Measurements from ENCODE around the gene KIF16B.

- TF ChIP-seq EZH2 (IDR thresholded peaks at IDR 0.05; ENCODE audit: borderline replicate concordance, low read depth, low read length, poor library complexity, severe bottlenecking): no peak
- TF ChIP-seq, protein P1, sequence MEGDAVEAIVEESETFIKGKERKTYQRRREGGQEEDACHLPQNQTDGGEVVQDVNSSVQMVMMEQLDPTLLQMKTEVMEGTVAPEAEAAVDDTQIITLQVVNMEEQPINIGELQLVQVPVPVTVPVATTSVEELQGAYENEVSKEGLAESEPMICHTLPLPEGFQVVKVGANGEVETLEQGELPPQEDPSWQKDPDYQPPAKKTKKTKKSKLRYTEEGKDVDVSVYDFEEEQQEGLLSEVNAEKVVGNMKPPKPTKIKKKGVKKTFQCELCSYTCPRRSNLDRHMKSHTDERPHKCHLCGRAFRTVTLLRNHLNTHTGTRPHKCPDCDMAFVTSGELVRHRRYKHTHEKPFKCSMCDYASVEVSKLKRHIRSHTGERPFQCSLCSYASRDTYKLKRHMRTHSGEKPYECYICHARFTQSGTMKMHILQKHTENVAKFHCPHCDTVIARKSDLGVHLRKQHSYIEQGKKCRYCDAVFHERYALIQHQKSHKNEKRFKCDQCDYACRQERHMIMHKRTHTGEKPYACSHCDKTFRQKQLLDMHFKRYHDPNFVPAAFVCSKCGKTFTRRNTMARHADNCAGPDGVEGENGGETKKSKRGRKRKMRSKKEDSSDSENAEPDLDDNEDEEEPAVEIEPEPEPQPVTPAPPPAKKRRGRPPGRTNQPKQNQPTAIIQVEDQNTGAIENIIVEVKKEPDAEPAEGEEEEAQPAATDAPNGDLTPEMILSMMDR (conservative IDR thresholded peaks at IDR 0.05; ENCODE audit: low read depth, low read length): no peak
Measured at GRCh38 chr20:16392346-16392745, 180.9 kb downstream of the KIF16B start.
